AG08396 (cell line): Measurements from ENCODE around the gene OCLN.
"Not testable (repeated sequence)": the region's sequence is repeated elsewhere in the genome, so short reads cannot be mapped to it uniquely, and the experiment has no call there.

ENCODE experiments used
- DNase-seq: peaks from one replicate; pipeline ENCODE4 v3.0.0; 2012; ENCODE audit warnings: low spot score, mixed read lengths

The OCLN gene

GRCh38 chr5:69492391-69492922 is at the start of gene OCLN:
OCLN (plus strand) TSS chr5:69492790; CDS start chr5:69504245, 11,455 bp downstream.
- peak; percentile 45 for DNase-seq

DNA sequence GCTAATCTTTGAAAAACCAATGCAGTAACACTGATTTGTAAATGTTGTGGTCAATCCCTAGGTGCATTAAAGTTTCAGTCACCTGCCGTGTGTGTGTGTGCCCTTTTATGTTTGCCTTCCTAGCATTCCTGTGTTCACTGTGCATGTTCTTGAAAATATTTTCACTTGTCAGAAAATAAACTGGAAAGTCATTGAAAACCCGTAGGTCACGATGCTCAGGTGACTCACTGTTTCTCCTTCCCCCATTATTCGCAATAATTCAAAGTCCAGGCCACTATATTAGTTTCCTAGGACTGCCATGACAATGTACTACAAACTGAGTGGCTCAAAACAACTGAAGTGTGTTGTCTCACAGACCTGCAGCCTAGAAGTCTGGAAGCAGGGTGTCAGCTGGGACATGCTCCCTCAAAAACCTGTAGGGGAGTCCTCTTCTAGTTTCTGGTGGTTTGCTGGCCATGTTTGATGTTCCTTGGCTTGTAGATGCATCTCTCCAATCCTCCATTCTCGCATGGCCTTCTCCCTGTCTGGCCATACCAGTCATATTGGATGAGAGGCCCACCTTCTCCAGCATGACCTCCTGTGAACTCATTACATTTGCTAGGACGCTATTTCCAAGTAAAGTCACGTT is 48.3 kb upstream of the OCLN start:
- DNase-seq, result no peak

- no peak for DNase-seq
These were observed 43.1 kb upstream of the OCLN start for GRCh38 chr5:69449511-69449910.

- DNase-seq, result peak; percentile 63
These were observed 42.5 kb upstream of the OCLN start for GRCh38 chr5:69450116-69450515.

DNA sequence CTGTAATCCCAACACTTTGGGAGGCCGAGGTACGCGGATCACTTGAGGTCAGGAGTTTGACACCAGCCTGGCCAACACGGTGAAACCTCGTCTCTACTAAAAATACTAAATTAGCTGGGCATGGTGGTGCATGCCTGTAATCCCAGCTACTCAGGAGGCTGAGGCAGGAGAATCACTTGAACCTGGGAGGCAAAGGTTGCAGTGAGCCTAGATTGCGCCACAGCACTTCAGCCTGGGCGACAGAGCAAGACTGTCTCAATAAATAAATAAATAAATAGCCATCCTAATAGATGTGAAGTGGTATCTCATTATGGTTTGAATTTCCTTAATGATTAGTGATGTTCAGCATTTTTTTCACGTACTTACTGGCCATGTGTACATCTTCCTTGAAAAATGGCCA is 42.1 kb upstream of the OCLN start:
- DNase-seq, result not testable (repeated sequence)

DNA sequence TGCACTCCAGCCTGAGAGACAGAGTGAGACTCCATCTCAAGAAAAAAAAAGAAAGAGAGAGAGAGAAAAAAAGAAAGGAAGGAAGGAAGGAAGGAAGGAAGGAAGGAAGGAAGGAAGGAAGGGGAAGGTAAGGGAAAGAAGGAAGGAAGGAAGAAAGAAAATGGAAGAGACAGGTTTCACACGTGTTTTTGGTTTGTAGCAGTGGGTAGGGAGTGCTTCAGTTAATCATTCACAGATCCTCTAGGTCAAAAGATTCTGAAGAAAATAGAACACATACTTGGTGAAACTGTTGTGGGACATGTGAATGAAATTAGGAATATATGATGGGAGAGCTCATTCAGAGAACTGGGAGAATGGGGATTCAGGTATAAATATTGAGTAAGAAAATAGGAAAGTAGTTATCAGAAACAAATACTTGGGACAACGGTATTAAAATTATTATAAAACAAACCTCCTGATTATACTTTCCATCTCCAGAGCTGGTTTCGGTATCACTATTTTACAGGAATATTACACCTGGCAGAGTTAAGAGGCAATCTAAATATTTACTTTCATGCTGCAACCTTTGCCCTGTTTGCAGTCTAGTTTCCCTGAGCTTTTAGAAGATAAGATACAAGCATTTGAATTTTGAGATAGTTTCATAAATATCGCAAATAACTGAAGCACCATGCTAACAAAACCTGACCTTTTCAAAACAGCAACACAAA is 40.5 kb upstream of the OCLN start:
- no peak for DNase-seq

DNA sequence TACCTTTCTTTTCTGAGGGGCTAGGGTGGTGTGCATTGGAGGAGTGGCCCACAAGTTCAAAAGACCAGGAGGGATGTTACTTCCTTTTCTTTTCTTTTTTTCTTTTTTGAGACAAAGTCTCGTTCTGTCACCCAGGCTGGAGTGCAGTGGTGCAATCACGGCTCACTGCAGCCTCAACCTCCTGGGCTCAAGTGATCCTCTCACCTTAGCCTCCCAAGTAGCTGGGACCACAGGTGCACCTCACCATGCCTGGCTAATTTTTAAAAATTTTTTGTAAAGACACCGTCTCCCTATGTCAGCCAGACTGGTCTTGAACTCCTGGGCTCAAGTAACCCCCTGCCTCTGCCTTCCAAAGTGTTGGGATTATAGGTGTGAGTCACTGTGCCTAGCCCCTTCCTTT is 39.1 kb upstream of the OCLN start:
- DNase-seq, result not testable (repeated sequence)

DNA sequence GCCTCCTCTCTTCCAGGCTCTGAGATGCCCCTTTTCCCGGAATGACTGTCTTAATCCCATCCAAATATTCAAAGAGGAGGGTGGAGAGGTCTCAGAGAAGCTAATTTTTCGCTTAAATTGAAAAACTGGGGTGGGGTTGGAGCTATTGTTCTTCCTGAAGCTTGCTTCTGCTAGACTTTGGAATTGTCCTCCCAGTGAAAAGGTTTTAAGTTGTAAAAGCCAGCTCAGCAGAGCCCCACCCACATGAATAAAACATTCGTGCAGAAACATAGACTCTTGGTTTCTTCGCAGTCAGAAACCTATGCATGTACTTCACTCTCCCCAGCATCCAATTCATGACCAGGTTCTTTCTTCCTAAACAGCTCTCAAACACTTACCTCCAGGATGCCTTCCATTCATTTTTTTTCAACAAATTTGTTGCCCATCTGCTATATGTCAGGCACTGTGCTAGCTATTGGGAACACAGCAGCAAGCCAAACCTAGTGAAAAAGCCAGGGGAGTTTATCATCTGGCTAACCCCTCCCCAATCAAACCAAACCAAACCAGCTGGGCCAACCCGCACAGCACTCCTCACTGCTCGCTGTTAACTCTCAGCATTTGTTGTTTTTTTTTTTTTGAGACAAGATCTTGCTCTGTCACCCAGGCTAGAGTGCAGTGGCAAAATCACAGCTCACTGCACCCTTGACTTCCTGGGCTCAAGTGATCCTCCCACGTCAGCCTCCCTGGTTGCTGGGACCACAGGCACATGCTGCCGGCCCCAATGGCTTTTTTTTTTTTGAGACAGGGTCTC is 37.9 kb upstream of the OCLN start:
- no peak for DNase-seq

- DNase-seq, result not testable (repeated sequence)
These were observed 37.1 kb upstream of the OCLN start for GRCh38 chr5:69455428-69455988.

DNA sequence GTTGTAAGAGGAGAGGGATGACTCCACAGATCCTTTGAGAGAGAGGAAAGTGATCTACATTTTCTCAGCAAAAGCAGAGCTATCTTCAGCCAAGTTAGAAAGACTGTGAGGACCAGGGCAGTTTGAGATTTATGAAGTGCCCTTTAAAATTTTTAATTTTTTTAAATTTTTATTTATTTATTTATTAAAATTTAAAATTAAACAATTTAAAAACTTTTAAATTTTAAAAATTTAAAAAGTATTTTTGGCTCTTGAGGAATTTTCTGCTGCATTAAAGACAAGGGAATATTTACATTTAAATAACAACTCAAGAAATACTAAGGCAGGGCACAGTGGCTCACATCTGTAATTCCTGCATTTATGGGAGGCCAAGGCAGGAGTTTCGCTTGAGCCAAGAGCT is 30.4 kb upstream of the OCLN start:
- no peak for DNase-seq

- DNase-seq, result not testable (repeated sequence)
These were observed 26.2 kb upstream of the OCLN start for GRCh38 chr5:69466375-69466774.

- peak; percentile 18 for DNase-seq
These were observed 25.0 kb upstream of the OCLN start for GRCh38 chr5:69467442-69468225.

DNA sequence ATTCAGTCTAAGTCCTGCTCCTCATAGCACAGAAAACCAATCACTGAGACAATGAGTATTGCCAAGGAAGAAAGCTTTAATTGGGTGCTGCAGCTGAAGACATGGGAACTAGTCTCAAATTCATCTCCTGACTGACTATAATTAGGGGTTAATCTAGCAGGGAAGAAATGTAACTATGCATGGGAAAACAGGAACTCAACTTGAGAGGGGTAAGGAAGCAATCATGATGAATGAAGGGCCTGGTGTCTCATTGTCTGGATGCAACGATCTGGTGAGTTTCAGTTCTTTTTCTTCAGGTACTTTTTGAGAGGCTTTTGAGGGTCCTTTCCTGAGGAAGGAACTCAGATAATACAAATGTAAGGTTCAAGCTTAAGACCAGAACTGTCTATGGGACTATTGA is 24.0 kb upstream of the OCLN start:
- no peak for DNase-seq

DNA sequence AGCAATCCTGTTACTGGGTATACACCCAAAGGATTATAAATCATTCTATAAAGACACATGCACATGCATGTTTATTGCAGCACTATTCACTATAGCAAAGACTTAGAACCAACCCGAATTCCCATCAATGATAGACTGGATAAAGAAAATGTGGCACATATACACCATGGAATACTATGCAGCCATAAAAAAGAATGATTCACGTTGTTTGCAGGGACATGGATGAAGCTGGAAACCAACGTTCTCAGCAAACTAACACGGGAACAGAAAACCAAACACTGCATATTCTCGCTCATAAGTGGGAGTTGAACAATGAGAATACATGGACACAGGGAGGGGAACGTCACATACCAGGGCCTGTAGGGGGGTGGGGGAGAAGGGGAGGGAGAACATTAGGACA is 21.1 kb upstream of the OCLN start:
- not testable (repeated sequence) for DNase-seq

- not testable (repeated sequence) for DNase-seq
These were observed 20.0 kb upstream of the OCLN start for GRCh38 chr5:69472535-69473143.

GRCh38 chr5:69477170-69477569 is 15.4 kb upstream of the OCLN start:
- no peak for DNase-seq

- DNase-seq, result not testable (repeated sequence)
These were observed 14.3 kb upstream of the OCLN start for GRCh38 chr5:69478296-69478695.

DNA sequence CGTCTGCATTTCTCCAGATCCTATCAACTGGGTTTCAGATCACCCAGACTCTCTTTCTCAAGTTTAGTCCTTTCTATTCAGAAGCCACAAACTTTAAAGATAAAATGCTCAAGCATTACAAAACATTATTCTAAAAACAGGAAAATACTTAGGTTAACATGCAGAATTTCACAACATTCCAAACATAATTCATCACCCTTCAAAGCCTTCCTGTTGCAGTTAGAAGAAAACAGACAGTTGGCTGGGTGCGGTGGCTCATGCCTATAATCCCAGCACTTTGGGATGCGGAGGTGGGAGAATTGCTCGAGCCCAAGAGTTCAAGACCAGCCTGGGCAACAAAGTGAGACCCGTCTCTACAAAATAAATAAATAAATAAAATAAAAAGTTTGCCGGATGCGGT is 7.7 kb upstream of the OCLN start:
- no peak for DNase-seq

GRCh38 chr5:69485471-69485870 is 7.1 kb upstream of the OCLN start:
- no peak for DNase-seq

DNA sequence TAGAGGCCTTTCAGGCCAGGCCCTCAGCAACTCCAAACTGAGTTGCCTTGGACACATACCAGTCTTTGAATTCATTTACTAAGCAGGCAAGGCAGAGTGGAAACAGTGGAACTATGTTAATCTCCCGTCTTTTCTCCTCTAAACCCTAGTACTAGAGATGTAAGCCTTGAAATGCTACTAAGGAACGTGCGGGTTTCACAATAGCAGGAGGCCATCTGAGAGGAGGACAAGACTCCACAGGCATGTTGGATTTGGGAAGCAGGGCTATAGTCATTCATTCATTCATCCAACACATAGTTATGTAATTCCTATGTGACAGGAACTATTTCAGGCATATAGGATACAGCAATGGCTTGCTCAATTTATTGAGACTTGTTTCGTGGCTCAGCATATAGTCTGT is 3.3 kb upstream of the OCLN start:
- DNase-seq, result no peak

GRCh38 chr5:69491027-69491426 is 1.6 kb upstream of the OCLN start:
- no peak for DNase-seq
